Neuron (in vitro differentiated cells): ENCODE results near the gene GRHPR.
A peak's percentile ranks its signal among the peaks of the same experiment; 100 is the strongest.
"Not testable (repeated sequence)": the region's sequence is repeated elsewhere in the genome, so short reads cannot be mapped to it uniquely, and the experiment has no call there.

Experiments used
- H2AFZ ChIP-seq: one replicate; pipeline ENCODE4 v1.6.1; 2013; ENCODE audit warnings: low read depth, mild to moderate bottlenecking, inconsistent platforms, low read length, moderate library complexity
- H3K27me3 ChIP-seq: one replicate; pipeline ENCODE4 v1.6.1; 2013; ENCODE audit warnings: low read length; ENCODE audit not compliant: insufficient read depth
- H3K36me3 ChIP-seq: one replicate; pipeline ENCODE4 v1.6.1; 2013; ENCODE audit warnings: low read length; ENCODE audit not compliant: insufficient read depth
- H3K4me1 ChIP-seq: one replicate; pipeline ENCODE4 v1.6.1; 2013; ENCODE audit warnings: low read length; ENCODE audit not compliant: insufficient read depth
- H3K4me3 ChIP-seq: 2 replicates; pipeline ENCODE4 v1.5.1; 2013; ENCODE audit warnings: mild to moderate bottlenecking, low read length, moderate library complexity
- H3K9me3 ChIP-seq: one replicate; pipeline ENCODE4 v1.6.1; 2013; ENCODE audit warnings: low read length

Gene GRHPR

GRCh38 chr9:37449862-37450632, 27.6 kb downstream of the GRHPR start:
- H3K4me1 ChIP-seq, result no peaks in the 10 kb centered on the region
- no peaks in the 10 kb centered on the region for H3K27me3 ChIP-seq
- H3K4me3 ChIP-seq, result no peak overlapping the region
- H3K9me3 ChIP-seq, result no peaks in the 10 kb centered on the region
- H2AFZ ChIP-seq, result no peak overlapping the region
- H3K36me3 ChIP-seq, result peaks cover 3% of the 10 kb centered on the region

GRCh38 chr9:37451628-37452027, 29.1 kb downstream of the GRHPR start:
- peaks cover 3% of the 10 kb centered on the region for H3K36me3 ChIP-seq
- peaks cover 4% of the 10 kb centered on the region for H3K9me3 ChIP-seq
- no peaks in the 10 kb centered on the region for H3K27me3 ChIP-seq
- no peak overlapping the region for H2AFZ ChIP-seq
- no peaks in the 10 kb centered on the region for H3K4me1 ChIP-seq
- no peak overlapping the region for H3K4me3 ChIP-seq

GRCh38 chr9:37452611-37453010, 30.1 kb downstream of the GRHPR start:
- peaks cover 4% of the 10 kb centered on the region for H3K9me3 ChIP-seq
- no peak overlapping the region for H3K4me3 ChIP-seq
- no peaks in the 10 kb centered on the region for H3K4me1 ChIP-seq
- no peak overlapping the region for H2AFZ ChIP-seq
- H3K27me3 ChIP-seq, result no peaks in the 10 kb centered on the region
- peaks cover 3% of the 10 kb centered on the region for H3K36me3 ChIP-seq

GRCh38 chr9:37453827-37454226, 31.3 kb downstream of the GRHPR start:
- Histone ChIP-seq H3K9me3 (peaks cover 4% of the 10 kb centered on the region), H3K4me3 (no peak overlapping the region), H3K36me3 (no peaks in the 10 kb centered on the region), H3K27me3 (no peaks in the 10 kb centered on the region), H3K4me1 (no peaks in the 10 kb centered on the region), H2AFZ (no peak overlapping the region)

GRCh38 chr9:37454238-37454637, 31.7 kb downstream of the GRHPR start:
- no peaks in the 10 kb centered on the region for H3K27me3 ChIP-seq
- no peak overlapping the region for H3K4me3 ChIP-seq
- no peaks in the 10 kb centered on the region for H3K36me3 ChIP-seq
- H3K9me3 ChIP-seq, result peaks cover 4% of the 10 kb centered on the region
- no peaks in the 10 kb centered on the region for H3K4me1 ChIP-seq
- H2AFZ ChIP-seq, result no peak overlapping the region

GRCh38 chr9:37455884-37456647, 33.6 kb downstream of the GRHPR start:
- no peaks in the 10 kb centered on the region for H3K27me3 ChIP-seq
- no peak overlapping the region for H2AFZ ChIP-seq
- H3K4me3 ChIP-seq, result no peak overlapping the region
- peaks cover 4% of the 10 kb centered on the region for H3K9me3 ChIP-seq
- no peaks in the 10 kb centered on the region for H3K36me3 ChIP-seq
- H3K4me1 ChIP-seq, result no peaks in the 10 kb centered on the region

GRCh38 chr9:37456817-37457216, 34.3 kb downstream of the GRHPR start:
- Histone ChIP-seq H3K36me3 (no peaks in the 10 kb centered on the region), H3K9me3 (peaks cover 4% of the 10 kb centered on the region), H2AFZ (no peak overlapping the region), H3K4me3 (no peak overlapping the region), H3K27me3 (no peaks in the 10 kb centered on the region), H3K4me1 (no peaks in the 10 kb centered on the region)

- peaks cover 21% of the 10 kb centered on the region for H3K4me1 ChIP-seq
- no peak overlapping the region for H2AFZ ChIP-seq
- no peaks in the 10 kb centered on the region for H3K27me3 ChIP-seq
- H3K4me3 ChIP-seq, result peak overlapping the region; percentile 86
- no peaks in the 10 kb centered on the region for H3K36me3 ChIP-seq
- H3K9me3 ChIP-seq, result no peaks in the 10 kb centered on the region
Measured at GRCh38 chr9:37464006-37464405, 41.5 kb downstream of the GRHPR start.

GRCh38 chr9:37464426-37465248, 42.1 kb downstream of the GRHPR start:
- Histone ChIP-seq H3K36me3 (no peaks in the 10 kb centered on the region), H3K9me3 (no peaks in the 10 kb centered on the region), H3K4me1 (peaks cover 21% of the 10 kb centered on the region), H3K27me3 (no peaks in the 10 kb centered on the region), H2AFZ (peak overlapping the region; percentile 1), H3K4me3 (peak overlapping the region; percentile 86)

GRCh38 chr9:37465249-37466036, 42.9 kb downstream of the GRHPR start, which contains the start of gene ZBTB5:
Gene ZBTB5 (minus strand): TSS chr9:37465450. CDS start chr9:37442551, 22,899 bp downstream.
- H3K4me1 ChIP-seq, result peaks cover 21% of the 10 kb centered on the region
- H3K9me3 ChIP-seq, result no peaks in the 10 kb centered on the region

GRCh38 chr9:37466037-37466709, 43.7 kb downstream of the GRHPR start:
- H2AFZ ChIP-seq, result peak overlapping the region; percentile 97
- peak overlapping the region; percentile 86 for H3K4me3 ChIP-seq
- H3K36me3 ChIP-seq, result no peaks in the 10 kb centered on the region
- H3K9me3 ChIP-seq, result no peaks in the 10 kb centered on the region
- peaks cover 21% of the 10 kb centered on the region for H3K4me1 ChIP-seq
- H3K27me3 ChIP-seq, result no peaks in the 10 kb centered on the region

More at GRCh38 chr9:37465249-37466036, 42.9 kb downstream of the GRHPR start, which contains the start of gene ZBTB5:
- Histone ChIP-seq H3K4me3 (peak within 1 kb of the TSS; percentile 86), H3K27me3 (no peaks in the 10 kb centered on the region), H3K36me3 (no peaks in the 10 kb centered on the region), H2AFZ (peak within 1 kb of the TSS; percentile 97)

- H2AFZ ChIP-seq, H3K36me3 ChIP-seq, H3K27me3 ChIP-seq, H3K4me3 ChIP-seq, H3K9me3 ChIP-seq: not testable (repeated sequence)
- H3K4me1 ChIP-seq, result peaks cover 25% of the 10 kb centered on the region
Measured at GRCh38 chr9:37467530-37467929, 45.0 kb downstream of the GRHPR start.
